ENCODE data around the gene GDI1. TPM values are rescaled to one million over a fixed set of nuclear protein-coding genes. Genes with fewer than 3 reads are reported as not detected.
"Not testable (repeated sequence)": the region's sequence is repeated elsewhere in the genome, so short reads cannot be mapped to it uniquely, and the experiment has no call there.

Gene GDI1
- total RNA-seq, result 85.9 TPM

- DNase-seq (ENCODE audit: low read depth in 2 of 3, low spot score in 2 of 3), result peak in 2 of 3 donors; percentile 46 to 55
Observed at GRCh38 chrX:154436983-154437752, at the start of gene GDI1. GDI1 (plus strand) TSS chrX:154437154; CDS start chrX:154437255, 101 bp downstream.

- DNase-seq (ENCODE audit: low read depth in 2 of 3, low spot score in 2 of 3), result not testable (repeated sequence)
Observed at GRCh38 chrX:154388094-154388493, 48.9 kb upstream of the GDI1 start.

GRCh38 chrX:154388649-154389048 lies 48.3 kb upstream of the GDI1 start:
- DNase-seq (ENCODE audit: low read depth in 2 of 3, low spot score in 2 of 3), result not testable (repeated sequence)

DNA sequence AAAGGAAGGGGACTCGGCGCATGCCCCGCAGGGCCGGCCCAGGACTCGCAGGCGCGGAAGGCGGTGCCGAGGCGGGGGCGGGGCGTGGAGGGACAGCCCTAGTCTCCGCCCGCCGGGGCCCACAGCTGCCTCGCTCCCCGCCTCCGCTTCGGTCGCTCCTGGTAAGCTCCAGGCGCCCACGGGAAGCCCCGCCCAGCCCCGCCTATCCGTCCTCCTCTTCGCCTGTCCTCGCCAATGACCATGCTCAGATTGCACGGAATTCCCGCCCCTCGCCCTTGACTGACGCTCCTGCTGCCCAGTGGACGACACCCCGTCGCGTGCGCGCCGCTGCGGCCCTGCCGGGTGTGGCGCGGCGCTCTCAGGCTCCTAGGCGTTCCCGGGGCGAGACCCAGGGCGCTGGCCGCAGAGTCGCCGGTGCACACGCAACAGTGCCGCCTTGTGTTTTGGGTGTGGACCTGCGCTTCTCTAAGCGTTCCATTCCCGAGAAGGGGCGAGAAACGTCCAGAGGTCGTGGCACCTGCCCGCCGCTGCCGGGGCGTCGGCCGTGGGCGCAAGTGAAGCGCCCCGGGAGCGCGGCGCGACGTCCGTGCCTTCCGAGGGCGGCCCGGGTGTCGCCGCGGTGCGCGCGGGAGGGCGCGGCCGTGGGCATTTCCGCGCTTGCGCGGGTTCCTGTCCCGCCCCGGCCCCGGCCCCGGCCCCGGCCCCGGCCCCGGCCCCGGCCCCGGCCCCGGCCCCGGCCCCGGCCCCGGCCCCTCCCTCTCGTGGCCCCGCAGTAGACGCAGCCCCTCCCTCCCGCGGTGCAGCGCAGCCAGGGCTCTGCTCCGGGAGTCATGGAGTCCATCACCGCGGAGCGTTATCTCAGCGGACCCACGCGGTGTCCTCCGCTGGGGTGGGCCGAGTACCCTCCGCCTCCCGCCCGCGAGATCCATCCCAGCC lies 46.9 kb upstream of the GDI1 start:
- not testable (repeated sequence) for DNase-seq (ENCODE audit: low read depth in 2 of 3, low spot score in 2 of 3)

- DNase-seq (ENCODE audit: low read depth in 2 of 3, low spot score in 2 of 3), result not testable (repeated sequence)
Observed at GRCh38 chrX:154396363-154396762, 40.6 kb upstream of the GDI1 start.

DNA sequence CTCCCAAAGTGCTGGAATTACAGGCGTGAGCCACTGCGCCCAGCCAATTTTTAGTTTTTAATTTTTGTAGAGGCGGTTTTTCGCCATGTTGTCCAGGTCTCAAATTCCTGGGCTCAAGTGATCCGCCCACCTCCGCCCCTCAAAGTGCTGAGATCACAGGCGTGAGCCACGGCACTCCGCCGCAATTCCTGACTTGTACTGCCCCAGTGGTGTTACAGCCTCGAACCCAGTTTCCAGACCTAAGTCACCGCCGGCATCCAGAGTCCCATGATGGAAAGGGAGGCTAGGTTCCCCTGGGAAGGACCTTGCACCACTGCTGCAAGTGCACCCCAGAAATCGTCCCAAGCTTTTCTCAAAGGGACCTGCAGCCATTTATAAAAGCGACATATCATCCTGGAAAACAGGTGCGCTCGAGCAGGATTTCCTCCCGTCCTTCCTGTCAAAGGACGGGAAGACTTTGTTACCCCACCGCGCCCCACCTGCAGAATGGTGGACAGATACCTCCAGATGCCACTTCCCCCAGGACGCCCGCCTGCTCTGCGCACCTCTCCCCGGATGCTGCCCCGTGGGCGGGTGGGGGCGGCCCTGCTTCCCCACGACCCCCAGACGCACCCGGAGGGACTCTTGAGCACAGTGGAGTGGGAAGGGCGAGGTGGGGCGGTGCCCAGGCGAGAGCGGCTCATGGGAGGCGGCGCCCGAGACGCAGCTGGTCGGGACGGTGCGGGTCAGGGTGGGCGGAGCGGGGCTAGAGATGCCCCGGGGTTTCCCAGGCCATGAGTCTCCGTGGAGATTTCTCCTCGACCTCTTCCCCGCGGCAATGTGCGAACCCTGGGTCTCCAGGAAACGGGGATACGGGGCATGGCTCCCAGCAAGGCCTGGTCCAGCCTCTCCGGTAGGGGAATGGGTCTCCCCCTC lies 39.7 kb upstream of the GDI1 start:
- DNase-seq (ENCODE audit: low read depth in 2 of 3, low spot score in 2 of 3), result peak in 2 of 3 donors; percentile 54 to 61

DNA sequence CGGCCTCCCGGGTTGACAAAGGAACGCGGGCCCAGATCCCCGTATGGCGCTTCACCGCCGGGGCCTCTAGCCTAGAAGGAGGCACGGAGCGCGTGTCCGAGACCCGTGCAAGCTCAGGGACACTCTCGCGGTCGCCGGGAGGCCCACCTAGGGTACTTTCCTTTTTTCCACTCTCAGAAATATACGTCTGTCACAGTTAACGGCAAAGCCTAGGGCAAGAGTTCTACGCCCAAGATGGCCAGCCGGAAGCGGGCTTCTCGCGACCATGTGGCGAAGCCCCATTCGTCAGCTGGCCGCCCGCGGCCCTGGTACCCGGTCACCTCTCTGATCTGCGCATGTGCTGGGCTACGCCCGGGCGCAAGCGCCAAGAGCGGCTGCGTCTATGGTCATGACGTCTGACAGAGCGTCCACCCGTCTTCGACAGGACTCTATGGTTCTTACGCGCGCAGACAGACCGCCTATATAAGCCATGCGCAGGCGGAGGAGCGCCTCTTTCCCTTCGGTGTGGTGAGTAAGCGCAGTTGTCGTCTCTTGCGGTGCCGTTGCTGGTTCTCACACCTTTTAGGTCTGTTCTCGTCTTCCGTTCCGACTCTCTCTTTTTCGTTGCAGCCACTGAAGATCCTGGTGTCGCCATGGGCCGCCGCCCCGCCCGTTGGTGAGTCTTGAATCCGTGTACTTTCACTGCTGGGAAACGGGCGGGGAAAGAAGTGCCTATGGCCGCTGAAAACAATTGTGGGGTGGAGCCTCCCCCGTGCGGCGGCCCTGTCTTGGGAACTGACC lies 38.9 kb upstream of the GDI1 start, which contains the start of gene RPL10:
Gene RPL10, plus strand, starts transcription at position 490 of the 780 bp plus-strand sequence. Its CDS starts 143 bp downstream, at position 633.
- peak; percentile 77 to 95 (median 93) for DNase-seq (ENCODE audit: low read depth in 2 of 3, low spot score in 2 of 3)

- DNase-seq (ENCODE audit: low read depth in 2 of 3, low spot score in 2 of 3), result peak; percentile 58 to 84 (median 77)
Observed at GRCh38 chrX:154398668-154399526, 38.1 kb upstream of the GDI1 start.

DNA sequence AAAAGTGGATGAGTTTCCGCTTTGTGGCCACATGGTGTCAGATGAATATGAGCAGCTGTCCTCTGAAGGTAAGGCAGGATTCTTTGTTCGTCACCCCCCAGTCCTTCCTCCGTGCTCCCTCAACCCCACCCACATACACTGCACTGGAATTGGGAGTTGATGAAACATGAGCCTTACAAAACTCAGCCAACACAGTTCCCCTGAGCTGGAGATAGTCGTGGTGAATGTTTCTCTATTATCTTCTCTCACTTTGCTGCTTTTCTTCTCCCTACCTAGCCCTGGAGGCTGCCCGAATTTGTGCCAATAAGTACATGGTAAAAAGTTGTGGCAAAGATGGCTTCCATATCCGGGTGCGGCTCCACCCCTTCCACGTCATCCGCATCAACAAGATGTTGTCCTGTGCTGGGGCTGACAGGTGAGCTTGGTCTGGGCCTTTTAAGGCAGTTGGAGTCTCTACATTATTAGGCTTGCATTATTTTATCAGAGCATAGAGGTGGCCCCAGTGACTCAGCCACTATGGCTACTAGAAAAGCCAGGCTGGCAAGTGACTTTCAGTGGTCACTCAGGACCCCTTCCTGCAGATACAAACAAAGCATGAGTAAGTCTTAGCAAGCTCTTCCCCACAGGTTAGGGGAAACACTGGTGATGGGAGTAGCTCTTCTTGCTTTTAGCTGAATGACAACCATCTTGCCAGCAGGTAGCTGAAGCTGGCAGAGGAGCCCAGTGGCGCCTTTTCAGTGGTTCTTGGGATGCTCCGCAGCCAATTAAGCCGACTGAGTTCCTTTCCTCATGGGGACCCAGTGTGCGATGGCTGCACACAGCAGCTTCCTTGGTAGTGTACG lies 37.2 kb upstream of the GDI1 start:
- no peak for DNase-seq (ENCODE audit: low read depth in 2 of 3, low spot score in 2 of 3)

DNA sequence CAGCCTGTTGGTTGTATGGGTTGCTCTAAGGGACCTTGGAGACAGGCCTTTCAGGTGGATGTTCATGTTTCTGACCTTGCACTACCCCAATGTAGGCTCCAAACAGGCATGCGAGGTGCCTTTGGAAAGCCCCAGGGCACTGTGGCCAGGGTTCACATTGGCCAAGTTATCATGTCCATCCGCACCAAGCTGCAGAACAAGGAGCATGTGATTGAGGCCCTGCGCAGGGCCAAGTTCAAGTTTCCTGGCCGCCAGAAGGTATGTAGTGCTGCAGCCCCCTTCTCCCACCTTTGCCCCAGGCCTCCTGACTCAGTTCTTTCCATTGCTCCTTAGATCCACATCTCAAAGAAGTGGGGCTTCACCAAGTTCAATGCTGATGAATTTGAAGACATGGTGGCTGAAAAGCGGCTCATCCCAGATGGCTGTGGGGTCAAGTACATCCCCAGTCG lies 36.6 kb upstream of the GDI1 start:
- not testable (repeated sequence) for DNase-seq (ENCODE audit: low read depth in 2 of 3, low spot score in 2 of 3)

DNA sequence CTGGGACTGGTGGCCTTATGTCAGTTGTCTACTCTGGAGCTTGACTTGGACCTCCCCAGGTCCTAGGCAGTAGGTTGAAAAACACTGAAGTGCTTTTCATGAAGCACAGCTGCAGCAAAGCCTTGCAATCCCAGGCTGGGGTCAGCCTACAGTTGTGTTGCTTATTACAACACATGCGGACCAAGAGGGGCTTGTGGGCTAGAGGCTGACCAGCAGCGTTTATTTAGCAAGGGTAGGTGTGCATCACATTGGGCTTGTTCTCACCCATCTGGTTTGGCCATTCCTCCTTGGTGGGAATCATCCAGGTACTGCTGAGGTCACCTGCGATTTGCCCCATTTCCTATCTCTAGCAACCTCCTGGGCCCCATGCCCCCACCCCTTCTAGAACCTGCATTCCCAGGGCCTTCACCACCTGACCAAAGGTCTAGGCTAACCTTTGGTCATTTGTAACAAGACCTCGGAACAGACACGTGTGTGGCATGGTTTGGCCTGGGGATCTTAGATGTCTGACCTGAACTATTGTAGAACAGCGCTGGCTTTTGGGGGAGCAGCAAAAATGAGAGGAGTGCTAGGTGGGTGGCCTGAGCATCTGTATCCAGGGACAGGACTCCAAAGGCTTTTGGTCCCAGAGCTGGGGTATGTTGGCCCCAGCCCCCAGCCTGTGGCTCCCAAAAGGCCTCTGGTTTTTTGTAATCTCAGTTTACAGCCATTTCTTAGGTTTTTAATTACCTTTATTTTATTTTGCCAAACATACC lies 35.7 kb upstream of the GDI1 start:
- DNase-seq (ENCODE audit: low read depth in 2 of 3, low spot score in 2 of 3), result no peak

DNA sequence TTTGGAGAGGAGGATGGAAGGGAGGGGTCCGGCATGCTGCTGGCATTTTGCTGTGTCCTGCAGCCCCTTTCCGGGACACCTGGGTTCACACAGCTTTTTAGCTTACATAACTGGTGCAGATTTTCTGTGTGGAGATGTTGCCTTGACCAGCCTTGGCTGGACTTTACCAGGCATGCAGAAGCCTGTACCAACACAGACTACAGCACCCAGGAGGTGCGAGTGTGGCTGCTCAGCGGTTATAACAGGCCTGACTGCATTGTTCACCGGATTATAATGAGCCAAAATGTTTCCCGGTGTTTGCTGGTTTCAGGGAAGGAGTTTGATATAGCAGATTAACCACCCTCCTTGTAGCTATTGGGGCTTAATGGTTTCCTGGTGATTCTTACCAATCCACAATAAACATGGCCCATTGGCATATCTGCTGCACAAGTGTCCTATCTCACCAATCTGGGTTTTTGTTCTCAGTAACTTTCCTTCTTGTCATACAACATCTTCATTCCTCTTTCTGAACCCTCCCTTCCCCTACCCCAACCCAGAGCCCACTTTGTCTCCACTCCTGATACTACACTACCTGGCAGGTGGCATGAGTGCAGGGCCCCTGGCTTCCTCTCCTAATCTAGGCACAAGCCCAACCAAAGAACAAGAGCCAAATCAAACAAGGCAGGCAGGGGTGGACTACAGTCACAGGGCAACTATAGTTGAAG lies 34.9 kb upstream of the GDI1 start:
- no peak for DNase-seq (ENCODE audit: low read depth in 2 of 3, low spot score in 2 of 3)

DNA sequence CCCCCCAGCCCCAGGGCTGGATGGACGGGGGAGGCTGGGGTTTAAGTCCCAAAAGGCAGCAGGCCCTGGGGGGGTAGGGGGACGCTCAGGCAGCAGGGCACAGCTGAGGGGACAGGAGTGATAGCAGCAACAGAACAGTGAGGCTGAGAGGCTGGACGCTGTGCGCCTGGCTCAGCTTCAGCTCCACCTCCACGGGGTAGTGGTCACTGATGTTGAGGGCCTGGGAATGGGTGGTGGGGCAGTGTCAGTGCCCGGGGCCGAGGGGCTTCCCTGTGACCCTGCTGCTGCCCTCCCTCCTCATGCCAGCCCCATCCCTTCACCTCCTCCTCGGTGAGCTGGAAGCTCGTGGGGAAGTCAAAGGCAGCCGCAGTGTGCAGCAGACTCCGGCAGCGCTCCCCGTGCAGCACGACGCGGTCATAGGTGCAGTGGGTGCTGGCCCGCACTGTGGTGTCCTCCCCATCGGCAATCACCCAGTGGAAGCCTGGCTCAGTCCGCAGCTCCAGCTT lies 34.3 kb upstream of the GDI1 start:
- no peak for DNase-seq (ENCODE audit: low read depth in 2 of 3, low spot score in 2 of 3)

GRCh38 chrX:154403192-154403591 lies 33.8 kb upstream of the GDI1 start:
- DNase-seq (ENCODE audit: low read depth in 2 of 3, low spot score in 2 of 3), result no peak

DNA sequence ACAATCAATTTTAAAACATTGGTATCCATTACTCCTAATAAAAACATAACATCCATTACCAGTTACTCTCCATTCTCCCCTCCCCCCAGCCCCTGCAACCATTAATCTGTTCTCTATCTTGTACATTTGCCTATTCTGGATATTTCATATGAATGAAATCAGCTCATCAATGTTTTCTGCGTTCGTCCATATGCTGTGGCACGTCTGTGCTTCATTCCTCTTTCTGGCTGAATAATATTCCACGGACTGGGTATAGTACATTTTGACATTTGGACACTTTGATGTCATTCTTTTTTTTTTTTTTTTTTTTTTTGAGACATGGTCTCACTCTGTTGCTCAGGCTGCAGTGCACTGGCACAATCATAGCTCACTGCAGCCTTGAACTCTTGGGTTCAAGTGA lies 33.1 kb upstream of the GDI1 start:
- no peak for DNase-seq (ENCODE audit: low read depth in 2 of 3, low spot score in 2 of 3)

DNA sequence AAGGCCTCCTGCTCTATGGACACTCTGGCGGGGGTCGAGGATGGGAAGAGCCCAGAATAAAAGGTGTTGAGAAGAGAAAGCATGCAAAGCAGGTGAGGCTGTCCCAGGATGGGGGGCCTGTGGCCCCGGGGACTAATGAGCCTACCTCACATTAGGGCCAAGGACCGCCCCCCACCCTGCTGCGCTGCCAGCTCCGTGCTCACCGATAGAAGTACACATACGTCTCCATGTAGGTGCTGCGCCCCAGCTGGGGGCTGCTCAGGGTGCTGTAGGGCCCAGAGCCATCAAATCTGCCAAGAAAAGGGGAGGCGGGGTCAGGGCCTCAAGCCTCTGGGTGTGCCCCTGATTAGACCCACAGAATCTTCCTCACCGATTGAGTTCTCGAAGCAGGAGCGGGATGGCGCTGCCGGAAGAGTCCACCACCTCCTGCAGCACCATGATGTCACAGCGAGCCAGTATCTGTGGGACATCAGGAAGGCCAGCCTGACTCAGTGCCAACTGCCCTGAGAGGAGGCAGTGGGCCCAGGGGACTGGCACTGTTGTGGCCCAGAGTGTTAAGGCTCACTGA lies 32.2 kb upstream of the GDI1 start:
- no peak for DNase-seq (ENCODE audit: low read depth in 2 of 3, low spot score in 2 of 3)

Data from hematopoietic multipotent progenitor cell (in vitro differentiated cells).